Measurements from ENCODE around the gene AVP. TPM values are rescaled to one million over a fixed set of nuclear protein-coding genes. Genes with fewer than 3 reads are reported as not detected.
"Not testable (repeated sequence)": the region's sequence is repeated elsewhere in the genome, so short reads cannot be mapped to it uniquely, and the experiment has no call there.

Gene AVP
- total RNA-seq, 2 donors from 2014 or later, result not detected

DNA sequence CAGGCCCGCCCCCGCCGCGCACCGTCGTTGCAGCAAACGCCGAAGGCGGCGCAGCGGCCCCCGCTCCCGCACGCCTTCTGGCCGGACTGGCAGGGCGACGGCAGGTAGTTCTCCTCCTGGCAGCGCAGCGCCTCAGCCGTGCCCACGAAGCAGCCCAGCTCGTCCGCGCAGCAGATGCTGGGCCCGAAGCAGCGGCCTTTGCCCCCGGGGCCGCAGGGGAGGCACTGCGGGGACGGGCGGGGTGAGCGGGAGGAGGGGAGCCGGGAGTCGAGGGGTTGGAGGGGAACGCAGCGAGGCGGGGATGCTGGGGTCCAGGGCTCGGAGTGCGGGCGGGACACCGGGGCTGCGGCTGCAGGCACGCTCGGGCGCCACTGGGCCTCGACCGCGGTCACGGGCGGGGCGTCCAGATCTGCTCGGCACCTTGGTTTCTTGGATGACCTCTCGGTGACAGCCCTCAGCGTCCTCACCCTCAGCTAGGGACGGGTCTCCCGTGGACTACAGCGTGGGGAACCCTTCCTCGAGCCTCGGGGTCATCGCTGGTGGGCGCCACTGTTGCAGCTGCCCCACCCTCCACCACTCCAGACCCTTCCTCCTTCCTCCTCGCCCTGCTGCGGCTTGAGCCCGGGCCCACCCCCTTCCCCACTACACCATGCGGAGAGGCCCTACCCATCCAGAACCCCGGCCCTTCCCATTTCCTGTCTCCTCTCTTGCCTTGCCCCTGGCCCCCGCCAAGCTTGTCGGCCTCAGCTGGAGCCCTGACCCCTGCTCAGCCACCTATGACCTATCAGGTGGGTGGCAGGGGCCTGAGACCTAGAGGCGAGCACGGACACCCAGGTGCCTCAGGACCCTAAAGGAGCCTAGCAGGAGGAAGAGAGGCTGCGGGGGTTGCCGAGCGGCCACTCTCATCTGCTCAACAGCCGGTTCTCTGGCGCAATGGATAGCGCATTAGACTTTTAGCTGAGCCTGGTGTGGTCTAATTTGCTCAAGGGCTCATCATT lies 1.3 kb downstream of the AVP start:
- Mint-ChIP-seq H3K4me3 (peak overlapping the region; percentile 38), H3K27me3 (peaks cover 37 to 49% of the 10 kb centered on the region in 2 donors), H3K9me3 (no peaks in the 10 kb centered on the region), H3K4me1 (ENCODE audit: low read depth in 2 of 2) (peaks cover 0 to 4% of the 10 kb centered on the region in 2 donors), H3K27ac (no peak overlapping the region), H3K36me3 (no peaks in the 10 kb centered on the region)
- no peak for DNase-seq (ENCODE audit: low spot score)
- ATAC-seq, result peak; percentile 12 to 18

- Mint-ChIP-seq H3K4me1 (ENCODE audit: low read depth in 2 of 2) (peaks cover 5 to 9% of the 10 kb centered on the region in 2 donors), H3K27me3 (peaks cover 40 to 48% of the 10 kb centered on the region in 2 donors), H3K27ac (no peak overlapping the region), H3K36me3 (no peaks in the 10 kb centered on the region), H3K4me3 (peak overlapping the region; percentile 17), H3K9me3 (no peaks in the 10 kb centered on the region)
- peak; percentile 34 to 36 for ATAC-seq
- DNase-seq (ENCODE audit: low spot score), result no peak
These were observed 2.1 kb downstream of the AVP start for GRCh38 chr20:3082306-3082951.

- Mint-ChIP-seq H3K36me3 (no peaks in the 10 kb centered on the region), H3K27ac (no peak overlapping the region), H3K4me1 (ENCODE audit: low read depth in 2 of 2) (peaks cover 6 to 13% of the 10 kb centered on the region in 2 donors), H3K27me3 (peaks cover 40 to 48% of the 10 kb centered on the region in 2 donors), H3K9me3 (no peaks in the 10 kb centered on the region), H3K4me3 (no peak overlapping the region)
- DNase-seq (ENCODE audit: low spot score) (no peak), ATAC-seq (no peak)
These were observed 2.9 kb downstream of the AVP start for GRCh38 chr20:3081641-3082040.

DNA sequence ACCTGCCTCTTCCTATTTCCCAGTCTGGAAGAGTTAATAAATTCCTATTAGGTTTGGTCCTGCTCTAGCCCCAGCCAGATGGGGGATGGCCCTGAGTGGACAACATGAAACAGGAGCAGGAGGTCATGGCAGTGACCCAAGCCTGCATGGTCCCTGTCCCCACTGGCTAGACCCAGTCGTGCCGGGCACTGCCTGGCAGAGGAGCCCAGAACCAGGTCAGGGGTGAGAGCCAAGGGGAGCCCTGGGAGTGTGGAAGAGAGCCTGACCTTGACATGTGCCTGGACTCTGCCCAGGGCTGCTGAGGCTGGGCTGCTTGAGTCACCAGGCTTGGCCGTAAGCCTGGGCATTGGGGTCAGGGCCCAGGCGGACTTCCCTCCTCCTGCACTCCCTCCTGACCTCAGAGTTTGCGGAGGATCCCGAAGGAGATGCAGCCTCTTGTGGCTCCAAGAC lies 3.6 kb downstream of the AVP start:
- DNase-seq (ENCODE audit: low spot score) (no peak), ATAC-seq (no peak)
- no peaks in the 10 kb centered on the region for H3K9me3 Mint-ChIP-seq
- H3K36me3 Mint-ChIP-seq, result no peaks in the 10 kb centered on the region
- peaks cover 6 to 14% of the 10 kb centered on the region in 2 donors for H3K4me1 Mint-ChIP-seq (ENCODE audit: low read depth in 2 of 2)
- H3K27ac Mint-ChIP-seq, result no peak overlapping the region
- peaks cover 40 to 48% of the 10 kb centered on the region in 2 donors for H3K27me3 Mint-ChIP-seq
- no peak overlapping the region for H3K4me3 Mint-ChIP-seq

DNA sequence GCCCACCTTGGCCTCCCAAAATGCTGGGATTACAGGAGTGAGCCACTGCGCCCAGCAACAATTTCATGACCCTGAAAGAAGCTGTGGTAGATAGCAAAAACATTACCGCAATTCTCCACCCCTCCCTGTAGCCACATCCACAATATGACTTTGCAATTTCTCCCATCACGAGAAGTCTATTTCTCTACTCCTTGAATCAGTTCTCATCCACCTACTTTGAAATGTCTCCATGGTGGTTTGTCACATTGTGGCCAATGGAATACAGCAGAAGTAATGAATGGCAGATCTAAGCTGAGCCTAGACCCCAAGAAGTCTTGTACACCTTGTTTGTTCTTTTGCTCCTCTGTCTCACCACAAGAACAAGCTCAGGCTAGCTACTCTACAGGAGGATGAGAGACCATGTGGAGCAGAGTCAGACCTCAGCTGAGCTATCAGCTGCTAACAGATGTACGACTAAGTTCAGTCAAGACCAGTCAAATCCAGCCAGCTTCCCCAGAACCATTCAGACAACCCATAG lies 6.8 kb downstream of the AVP start:
- Mint-ChIP-seq H3K9me3 (no peaks in the 10 kb centered on the region), H3K27ac (no peak overlapping the region), H3K27me3 (peaks cover 29 to 35% of the 10 kb centered on the region in 2 donors), H3K4me1 (ENCODE audit: low read depth in 2 of 2) (peaks cover 6 to 14% of the 10 kb centered on the region in 2 donors), H3K36me3 (no peaks in the 10 kb centered on the region), H3K4me3 (peak overlapping the region; percentile 12)
- DNase-seq (ENCODE audit: low spot score), result no peak
- peak in 1 of 2 donors; percentile 63 for ATAC-seq

DNA sequence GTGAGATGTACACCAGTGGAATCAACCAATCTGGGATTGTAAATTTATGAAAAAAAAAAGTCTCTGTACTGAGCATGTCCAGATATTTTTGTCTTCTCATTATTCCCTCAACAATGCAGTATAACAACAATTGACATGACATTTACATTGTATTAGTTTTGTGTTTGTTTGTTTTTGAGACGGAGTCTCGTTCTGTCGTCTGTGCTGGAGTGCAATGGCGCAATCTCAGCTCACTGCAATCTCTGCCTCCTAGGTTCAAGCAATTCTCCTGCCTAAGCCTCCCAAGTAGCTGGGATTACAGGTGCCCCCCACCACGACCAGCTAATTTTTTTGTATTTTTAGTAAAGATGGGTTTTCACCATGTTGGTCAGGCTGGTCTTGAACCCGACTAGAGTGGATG lies 9.2 kb downstream of the AVP start:
- not testable (repeated sequence) for H3K36me3 Mint-ChIP-seq; H3K9me3 Mint-ChIP-seq; H3K4me3 Mint-ChIP-seq; ATAC-seq; DNase-seq (ENCODE audit: low spot score); H3K27ac Mint-ChIP-seq
- peaks cover 15 to 16% of the 10 kb centered on the region in 2 donors for H3K4me1 Mint-ChIP-seq (ENCODE audit: low read depth in 2 of 2)
- peaks cover 17 to 22% of the 10 kb centered on the region in 2 donors for H3K27me3 Mint-ChIP-seq

GRCh38 chr20:3074812-3075211 lies 9.7 kb downstream of the AVP start:
- Mint-ChIP-seq H3K27ac (no peak overlapping the region), H3K9me3 (no peaks in the 10 kb centered on the region), H3K4me1 (ENCODE audit: low read depth in 2 of 2) (peaks cover 15 to 16% of the 10 kb centered on the region in 2 donors), H3K36me3 (no peaks in the 10 kb centered on the region), H3K4me3 (no peak overlapping the region), H3K27me3 (peaks cover 15 to 20% of the 10 kb centered on the region in 2 donors)
- no peak for ATAC-seq
- DNase-seq (ENCODE audit: low spot score), result no peak

GRCh38 chr20:3073251-3073643 lies 11.3 kb downstream of the AVP start:
- Mint-ChIP-seq H3K4me1 (ENCODE audit: low read depth in 2 of 2) (peaks cover 15 to 20% of the 10 kb centered on the region in 2 donors), H3K27me3 (peaks cover 8 to 13% of the 10 kb centered on the region in 2 donors)
- not testable (repeated sequence) for H3K27ac Mint-ChIP-seq; H3K36me3 Mint-ChIP-seq; H3K9me3 Mint-ChIP-seq; ATAC-seq; H3K4me3 Mint-ChIP-seq; DNase-seq (ENCODE audit: low spot score)

DNA sequence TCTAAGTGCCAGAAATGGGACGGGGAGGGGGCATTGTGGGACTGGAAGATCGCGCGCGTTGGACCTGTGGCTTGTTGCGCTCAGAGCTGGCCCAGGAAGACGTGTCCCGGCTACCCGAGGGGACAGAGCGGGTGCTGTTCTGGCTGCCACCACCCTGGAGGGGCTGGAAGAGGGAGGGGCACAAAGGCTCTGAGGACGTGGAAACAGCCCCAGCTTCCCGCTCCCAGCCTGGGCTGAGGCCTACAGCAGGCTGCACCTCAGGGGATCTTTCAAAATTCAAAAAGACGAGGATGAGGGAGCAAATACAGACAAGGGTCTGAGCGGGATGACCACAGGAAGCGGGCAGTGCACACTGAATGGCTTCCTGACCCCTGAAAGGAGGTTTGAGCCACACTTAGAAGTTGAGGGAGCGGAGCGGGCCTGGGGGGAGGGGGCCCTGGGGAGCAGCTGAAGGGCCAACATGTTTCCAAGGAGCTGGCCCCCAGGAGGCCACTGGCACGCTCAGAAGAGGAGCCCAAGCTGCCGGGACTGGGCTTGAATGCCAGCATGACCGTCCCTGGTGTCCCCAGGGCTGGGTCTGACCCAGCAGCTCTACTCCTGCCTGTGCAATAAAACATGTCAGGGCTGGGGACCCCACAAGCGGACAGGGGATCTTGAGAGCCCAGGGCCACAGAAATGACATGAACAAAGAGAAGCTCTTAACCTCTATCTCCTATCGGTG lies 11.8 kb downstream of the AVP start:
- H3K4me1 Mint-ChIP-seq (ENCODE audit: low read depth in 2 of 2), result peaks cover 12 to 18% of the 10 kb centered on the region in 2 donors
- DNase-seq (ENCODE audit: low spot score) (no peak), ATAC-seq (no peak)
- no peaks in the 10 kb centered on the region for H3K36me3 Mint-ChIP-seq
- H3K9me3 Mint-ChIP-seq, result no peaks in the 10 kb centered on the region
- peaks cover 8 to 10% of the 10 kb centered on the region in 2 donors for H3K27me3 Mint-ChIP-seq
- peak overlapping the region; percentile 60 for H3K4me3 Mint-ChIP-seq
- H3K27ac Mint-ChIP-seq, result no peak overlapping the region

DNA sequence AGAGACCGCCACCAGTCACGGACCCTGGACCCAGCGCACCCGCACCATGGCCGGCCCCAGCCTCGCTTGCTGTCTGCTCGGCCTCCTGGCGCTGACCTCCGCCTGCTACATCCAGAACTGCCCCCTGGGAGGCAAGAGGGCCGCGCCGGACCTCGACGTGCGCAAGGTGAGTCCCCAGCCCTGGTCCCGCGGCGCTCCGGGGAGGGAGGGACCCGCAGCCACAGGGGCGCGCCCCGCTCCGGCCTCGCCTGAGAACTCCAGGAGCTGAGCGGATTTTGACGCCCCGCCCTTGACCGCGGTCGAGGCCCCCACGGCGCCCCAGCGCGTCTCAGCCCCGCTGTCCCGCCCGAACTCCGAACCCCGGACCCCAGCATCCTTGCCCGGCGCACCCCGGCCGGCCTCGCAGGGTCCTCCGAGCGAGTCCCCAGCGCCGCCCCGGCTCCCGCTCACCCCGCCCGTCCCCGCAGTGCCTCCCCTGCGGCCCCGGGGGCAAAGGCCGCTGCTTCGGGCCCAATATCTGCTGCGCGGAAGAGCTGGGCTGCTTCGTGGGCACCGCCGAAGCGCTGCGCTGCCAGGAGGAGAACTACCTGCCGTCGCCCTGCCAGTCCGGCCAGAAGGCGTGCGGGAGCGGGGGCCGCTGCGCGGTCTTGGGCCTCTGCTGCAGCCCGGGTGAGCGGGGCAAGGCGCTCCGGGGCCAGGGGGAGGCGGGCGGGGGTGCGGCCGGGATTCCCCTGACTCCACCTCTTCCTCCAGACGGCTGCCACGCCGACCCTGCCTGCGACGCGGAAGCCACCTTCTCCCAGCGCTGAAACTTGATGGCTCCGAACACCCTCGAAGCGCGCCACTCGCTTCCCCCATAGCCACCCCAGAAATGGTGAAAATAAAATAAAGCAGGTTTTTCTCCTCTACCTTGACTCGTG lies 12.7 kb downstream of the AVP start, which contains the start of gene OXT:
Gene OXT, plus strand, starts transcription at position 11 of the 920 bp plus-strand sequence. Its CDS starts 36 bp downstream, at position 47.
- ATAC-seq, result peak; percentile 76 to 82
- Mint-ChIP-seq H3K9me3 (no peaks in the 10 kb centered on the region), H3K36me3 (no peaks in the 10 kb centered on the region), H3K27ac (no peak within 1 kb of the TSS), H3K4me3 (peak within 1 kb of the TSS; percentile 77), H3K27me3 (peaks cover 8% of the 10 kb centered on the region in 2 donors), H3K4me1 (ENCODE audit: low read depth in 2 of 2) (peaks cover 9 to 13% of the 10 kb centered on the region in 2 donors)
- DNase-seq (ENCODE audit: low spot score), result no peak

- Mint-ChIP-seq H3K27ac (no peak overlapping the region), H3K4me1 (ENCODE audit: low read depth in 2 of 2) (peaks cover 9 to 11% of the 10 kb centered on the region in 2 donors), H3K36me3 (no peaks in the 10 kb centered on the region), H3K9me3 (no peaks in the 10 kb centered on the region), H3K4me3 (peak overlapping the region; percentile 77), H3K27me3 (peaks cover 8% of the 10 kb centered on the region in 2 donors)
- DNase-seq (ENCODE audit: low spot score) (no peak), ATAC-seq (no peak)
These were observed 13.3 kb downstream of the AVP start for GRCh38 chr20:3071266-3071609.

GRCh38 chr20:3070725-3071124 lies 13.8 kb downstream of the AVP start:
- DNase-seq (ENCODE audit: low spot score) (no peak), ATAC-seq (no peak)

More at GRCh38 chr20:3070725-3071124, 13.8 kb downstream of the AVP start:
- Mint-ChIP-seq H3K4me1 (ENCODE audit: low read depth in 2 of 2) (peaks cover 9 to 11% of the 10 kb centered on the region in 2 donors), H3K27ac (no peak overlapping the region), H3K9me3 (no peaks in the 10 kb centered on the region), H3K36me3 (no peaks in the 10 kb centered on the region), H3K4me3 (peak overlapping the region; percentile 77), H3K27me3 (peaks cover 8% of the 10 kb centered on the region in 2 donors)
